AG10803 (cell line): ENCODE measurements around the gene PTPRD.

Experiments
- DNase-seq: peaks from one replicate; pipeline ENCODE4 v3.0.0; 2010; ENCODE audit warnings: low read depth
- H3K4me3 ChIP-seq: 2 replicates; pipeline ENCODE4 v1.5.1; 2011; ENCODE audit warnings: mild to moderate bottlenecking, low read length, control low read depth
- CTCF ChIP-seq: conservative IDR thresholded peaks from 2 replicates; pipeline ENCODE4 v1.5.1; 2011; ENCODE audit warnings: mild to moderate bottlenecking, low read length, control low read depth, inconsistent platforms

The PTPRD gene

GRCh38 chr9:9750719-9751118, 862.1 kb downstream of the PTPRD start:
- DNase-seq: no peak
- no peak for TF ChIP-seq CTCF
- no peak overlapping the region for H3K4me3 ChIP-seq

GRCh38 chr9:9749591-9749990, 863.2 kb downstream of the PTPRD start:
- no peak for TF ChIP-seq CTCF

GRCh38 chr9:9747787-9748186, 865.0 kb downstream of the PTPRD start:
- TF ChIP-seq CTCF: no peak
- no peak for DNase-seq
- H3K4me3 ChIP-seq: no peak overlapping the region

More at GRCh38 chr9:9749591-9749990, 863.2 kb downstream of the PTPRD start:
- DNase-seq: no peak
- H3K4me3 ChIP-seq: no peak overlapping the region

GRCh38 chr9:9746826-9747225, 866.0 kb downstream of the PTPRD start:
- TF ChIP-seq CTCF: no peak
- no peak for DNase-seq
- H3K4me3 ChIP-seq: no peak overlapping the region

GRCh38 chr9:9743822-9744221, 869.0 kb downstream of the PTPRD start:
- DNase-seq: no peak
- no peak for TF ChIP-seq CTCF
- H3K4me3 ChIP-seq: no peak overlapping the region

- no peak for DNase-seq
- no peak for TF ChIP-seq CTCF
- H3K4me3 ChIP-seq: no peak overlapping the region
These were observed 882.6 kb downstream of the PTPRD start for GRCh38 chr9:9730174-9730573.

GRCh38 chr9:9729082-9729481, 883.7 kb downstream of the PTPRD start:
- no peak for DNase-seq
- TF ChIP-seq CTCF: no peak
- H3K4me3 ChIP-seq: no peak overlapping the region
